ENCODE measurements around the gene SPTB.

DNA sequence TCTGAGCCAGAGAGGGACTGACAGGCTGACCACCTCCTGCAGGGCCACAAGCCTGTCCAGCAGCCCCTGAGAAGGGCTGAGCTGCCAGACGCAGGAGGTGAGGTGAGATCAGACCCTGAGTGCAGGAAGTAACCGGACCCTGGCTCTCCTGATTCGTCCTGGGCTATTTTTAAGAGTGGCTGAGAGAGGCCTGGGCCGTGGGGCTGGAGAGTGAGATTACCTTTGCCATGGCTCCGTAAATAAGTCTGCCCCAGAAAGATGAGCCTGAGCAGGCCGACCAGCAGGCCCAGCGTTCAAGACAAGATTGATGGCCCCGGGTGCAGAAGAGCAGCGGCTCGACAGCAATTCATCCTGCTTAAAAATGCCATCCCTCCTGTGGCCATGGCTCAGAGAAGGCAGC is 54.2 kb downstream of the SPTB start:
- TF ChIP-seq POLR2A (IDR thresholded peaks at IDR 0.05) (no peak), POLR2AphosphoS5 (IDR thresholded peaks at IDR 0.05; ENCODE audit: insufficient read depth in 1 of 2, low read depth in 1 of 2) (no peak)
- TF ChIP-seq, protein P1, sequence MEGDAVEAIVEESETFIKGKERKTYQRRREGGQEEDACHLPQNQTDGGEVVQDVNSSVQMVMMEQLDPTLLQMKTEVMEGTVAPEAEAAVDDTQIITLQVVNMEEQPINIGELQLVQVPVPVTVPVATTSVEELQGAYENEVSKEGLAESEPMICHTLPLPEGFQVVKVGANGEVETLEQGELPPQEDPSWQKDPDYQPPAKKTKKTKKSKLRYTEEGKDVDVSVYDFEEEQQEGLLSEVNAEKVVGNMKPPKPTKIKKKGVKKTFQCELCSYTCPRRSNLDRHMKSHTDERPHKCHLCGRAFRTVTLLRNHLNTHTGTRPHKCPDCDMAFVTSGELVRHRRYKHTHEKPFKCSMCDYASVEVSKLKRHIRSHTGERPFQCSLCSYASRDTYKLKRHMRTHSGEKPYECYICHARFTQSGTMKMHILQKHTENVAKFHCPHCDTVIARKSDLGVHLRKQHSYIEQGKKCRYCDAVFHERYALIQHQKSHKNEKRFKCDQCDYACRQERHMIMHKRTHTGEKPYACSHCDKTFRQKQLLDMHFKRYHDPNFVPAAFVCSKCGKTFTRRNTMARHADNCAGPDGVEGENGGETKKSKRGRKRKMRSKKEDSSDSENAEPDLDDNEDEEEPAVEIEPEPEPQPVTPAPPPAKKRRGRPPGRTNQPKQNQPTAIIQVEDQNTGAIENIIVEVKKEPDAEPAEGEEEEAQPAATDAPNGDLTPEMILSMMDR (IDR thresholded peaks at IDR 0.05) = no peak
